T-helper 2 cell (primary cell): Measurements from ENCODE around the gene GNAI1.

ENCODE experiments used
- DNase-seq, 5 experiments: peaks; one replicate each; pipeline versions ENCODE4 v3.0.0 to v3.0.0-alpha.2; 2012 to 2022
- total RNA-seq, 2 donors: gene quantifications; one replicate each; lab custom pipeline; 2026; lab: John Stamatoyannopoulos, UW

The GNAI1 gene
- total RNA-seq: 0 to 1.6 reads per million in 2 donors

- peak in 1 of 5 experiments; percentile 46 for DNase-seq
Measured at GRCh38 chr7:80134536-80135308, at the start of gene GNAI1. GNAI1 (plus strand) TSS chr7:80134831; CDS start chr7:80135161, 330 bp downstream.

GRCh38 chr7:80087051-80087770 is 47.4 kb upstream of the GNAI1 start:
- DNase-seq: no peak

GRCh38 chr7:80087771-80088170 is 46.9 kb upstream of the GNAI1 start:
- no peak for DNase-seq

DNA sequence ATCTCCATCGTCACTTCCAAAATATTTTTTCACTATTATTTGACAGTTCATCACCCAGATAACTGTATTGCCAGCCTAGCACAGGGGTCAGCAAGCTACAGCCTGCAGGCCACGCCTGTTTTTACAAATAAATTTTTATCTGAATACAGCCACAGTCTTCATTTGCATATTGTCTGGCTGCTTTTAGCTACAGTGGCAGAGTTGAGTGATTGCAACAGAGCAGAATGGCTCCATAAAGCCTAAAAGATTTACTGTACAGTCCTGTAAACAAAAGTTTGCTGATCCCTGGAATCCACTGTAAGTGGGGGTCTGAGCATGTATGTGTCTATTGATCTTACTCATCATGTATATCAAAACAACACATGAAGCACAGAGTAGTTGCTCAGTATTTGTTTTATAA is 45.9 kb upstream of the GNAI1 start:
- no peak for DNase-seq

GRCh38 chr7:80089366-80089765 is 45.3 kb upstream of the GNAI1 start:
- no peak for DNase-seq

DNA sequence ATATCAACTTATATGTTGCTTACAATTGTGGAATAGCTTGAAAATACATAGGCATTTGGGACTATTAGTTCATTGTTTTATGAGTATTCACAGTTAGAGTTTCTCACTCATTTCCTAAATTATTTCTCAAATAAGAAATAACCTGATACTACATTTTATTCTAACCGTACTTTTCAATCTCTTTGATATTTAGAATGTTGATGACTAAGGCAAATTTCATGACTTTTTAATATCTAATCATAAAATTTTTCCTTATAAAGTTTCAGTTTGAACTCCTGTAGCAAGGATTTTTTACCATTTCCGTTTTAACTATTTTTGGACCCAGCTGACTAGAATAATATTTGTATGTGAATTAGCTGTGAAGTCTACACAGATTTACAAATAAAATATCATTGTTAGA is 41.3 kb upstream of the GNAI1 start:
- DNase-seq: no peak

DNA sequence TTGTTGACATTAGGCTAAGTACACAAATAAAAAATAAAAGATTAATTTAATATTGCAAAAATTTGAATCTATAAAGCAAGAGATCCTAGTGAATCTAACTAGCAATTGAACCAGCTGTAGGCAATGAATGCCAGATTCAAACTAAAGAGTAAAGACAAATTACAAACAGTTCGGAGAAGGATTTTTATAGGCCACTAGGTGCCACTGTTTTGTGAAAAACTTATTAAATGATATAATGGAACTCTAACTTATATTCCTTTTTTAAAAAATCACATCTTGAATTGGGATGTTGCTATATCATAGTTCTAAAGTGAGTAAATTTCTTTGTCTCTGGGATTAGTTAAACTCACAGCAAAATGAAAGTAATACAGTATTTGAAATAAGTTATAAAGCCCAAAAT is 39.1 kb upstream of the GNAI1 start:
- no peak for DNase-seq

- DNase-seq: no peak
Measured at GRCh38 chr7:80097756-80098155, 36.9 kb upstream of the GNAI1 start.

DNA sequence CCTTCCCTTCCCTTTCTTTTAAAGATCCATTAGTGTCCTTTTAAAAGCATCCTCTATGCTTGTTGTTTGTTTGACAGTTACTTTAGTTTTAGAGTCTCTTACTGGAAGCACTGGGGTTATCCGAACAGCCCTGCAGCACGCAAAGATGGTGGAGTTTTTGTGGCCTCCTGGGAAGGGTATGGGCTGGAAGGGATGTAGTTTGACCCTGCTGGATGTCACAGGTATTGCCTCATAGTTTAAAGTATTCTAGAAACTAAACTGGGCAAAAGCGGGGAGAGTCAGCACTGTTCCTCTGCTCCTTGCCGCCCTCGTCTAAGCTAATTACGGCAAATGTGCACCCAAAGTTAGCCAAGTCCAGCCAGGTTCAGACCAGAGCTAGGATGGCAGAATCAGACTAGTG is 35.8 kb upstream of the GNAI1 start:
- no peak for DNase-seq

DNA sequence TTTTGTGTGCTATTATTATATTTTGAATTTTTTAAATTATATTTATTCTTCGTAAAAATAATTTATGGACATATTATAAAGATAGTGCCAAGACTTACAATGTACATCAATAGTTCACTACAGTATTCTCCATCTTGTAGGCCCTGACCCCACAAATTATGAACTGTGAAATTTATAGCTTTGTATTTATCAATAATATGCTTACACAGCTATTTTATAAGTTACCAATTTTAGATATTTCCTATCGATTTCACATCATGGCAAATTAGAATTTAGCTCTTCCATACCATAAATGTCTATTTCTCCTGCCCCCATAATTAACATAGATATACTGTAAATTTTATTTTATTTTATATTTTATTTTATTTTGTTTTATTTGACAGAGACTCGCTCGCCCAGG is 34.4 kb upstream of the GNAI1 start:
- DNase-seq: no peak

- no peak for DNase-seq
Measured at GRCh38 chr7:80105701-80106408, 28.8 kb upstream of the GNAI1 start.

- DNase-seq: no peak
Measured at GRCh38 chr7:80106498-80107113, 28.0 kb upstream of the GNAI1 start.

DNA sequence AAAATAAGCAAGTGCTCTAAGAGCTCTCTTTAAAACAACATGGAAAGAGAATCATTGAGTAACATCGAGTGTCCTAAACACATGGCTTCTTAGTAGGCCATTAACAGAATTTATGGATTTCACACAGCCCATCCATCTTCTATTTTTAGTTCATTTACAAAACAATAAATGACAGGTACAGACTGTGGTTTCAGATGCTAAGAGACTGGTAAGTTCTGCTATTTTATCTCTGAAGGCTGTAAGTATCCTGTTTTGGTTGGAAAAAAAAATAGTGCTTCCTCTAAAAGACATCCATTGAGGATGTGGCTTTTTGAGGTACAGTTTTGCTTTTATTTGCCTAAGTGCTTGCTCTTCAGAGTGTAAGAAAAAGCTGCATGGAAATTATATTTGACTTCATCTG is 27.4 kb upstream of the GNAI1 start:
- peak in 1 of 5 experiments; percentile 10 for DNase-seq

DNA sequence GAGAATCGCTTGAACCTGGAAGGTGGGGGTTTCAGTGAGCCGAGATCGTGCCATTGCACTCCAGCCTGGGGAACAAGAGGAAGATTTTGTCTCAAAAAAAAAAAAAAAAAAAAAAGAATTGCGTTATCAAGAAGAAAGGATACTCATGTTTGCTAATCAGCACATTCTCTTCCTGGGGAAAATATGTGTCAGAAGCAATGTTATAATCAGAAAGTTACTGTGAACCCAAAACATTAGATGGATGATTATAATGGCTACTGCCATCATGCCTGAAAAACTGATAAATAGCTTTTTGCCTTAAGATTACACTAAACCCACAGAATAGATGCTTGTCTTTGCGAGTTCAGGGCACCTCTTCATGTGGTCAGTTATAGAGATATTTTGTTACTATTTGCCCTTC is 24.3 kb upstream of the GNAI1 start:
- DNase-seq: no peak

DNA sequence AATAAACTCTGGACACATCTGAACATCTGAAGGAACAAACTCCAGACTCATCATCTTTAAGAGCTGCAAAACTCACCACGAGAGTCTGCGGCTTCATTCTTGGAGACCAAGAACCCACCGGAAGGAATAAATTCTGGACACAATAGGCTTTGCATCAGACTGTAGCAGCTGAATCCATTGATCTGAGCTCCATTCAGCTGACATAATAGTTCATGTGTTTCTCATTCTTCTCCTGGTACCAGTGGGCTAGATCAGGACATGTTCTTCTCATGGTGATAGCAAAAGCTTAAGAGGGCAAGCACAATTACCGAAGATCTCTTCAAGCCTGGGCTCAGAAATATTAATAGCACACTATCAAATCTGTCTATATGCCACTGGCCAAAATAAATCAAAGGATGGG is 20.5 kb upstream of the GNAI1 start:
- no peak for DNase-seq

DNA sequence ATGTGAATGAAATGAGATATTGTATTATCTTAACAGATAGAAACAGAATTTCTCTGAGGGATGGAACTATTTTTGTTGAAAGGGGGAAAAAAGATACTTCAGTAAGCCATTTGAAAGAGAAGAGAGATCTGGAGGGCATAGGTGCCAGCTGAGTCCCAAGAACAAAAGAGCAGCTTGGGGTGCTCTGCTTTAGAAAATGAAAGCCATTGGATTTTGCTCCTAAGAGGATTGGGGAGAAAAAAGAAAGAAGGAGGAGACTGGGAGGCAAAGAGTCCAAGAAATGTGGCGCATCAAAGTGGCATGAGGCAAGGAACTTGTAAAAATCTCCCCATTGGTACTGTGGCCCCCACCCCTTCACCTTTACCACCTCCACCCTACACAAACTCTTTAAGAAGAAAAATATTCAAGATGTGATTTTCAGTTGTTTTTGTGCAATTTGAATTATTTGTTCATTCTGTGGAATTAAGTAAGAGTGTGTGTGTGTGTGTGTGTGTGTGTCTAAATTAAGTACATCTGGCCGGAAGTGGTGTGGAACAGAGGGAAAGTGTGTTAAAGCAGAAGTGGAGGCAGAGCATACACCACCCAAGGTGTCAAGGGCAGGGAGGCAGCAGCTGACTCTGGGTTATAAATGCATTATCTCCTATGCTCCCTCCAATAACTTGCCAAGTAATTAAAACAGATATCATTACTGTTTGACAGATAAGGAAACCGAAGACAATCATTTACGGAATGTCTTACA is 9.9 kb upstream of the GNAI1 start:
- peak in 1 of 5 experiments; percentile 29 for DNase-seq

DNA sequence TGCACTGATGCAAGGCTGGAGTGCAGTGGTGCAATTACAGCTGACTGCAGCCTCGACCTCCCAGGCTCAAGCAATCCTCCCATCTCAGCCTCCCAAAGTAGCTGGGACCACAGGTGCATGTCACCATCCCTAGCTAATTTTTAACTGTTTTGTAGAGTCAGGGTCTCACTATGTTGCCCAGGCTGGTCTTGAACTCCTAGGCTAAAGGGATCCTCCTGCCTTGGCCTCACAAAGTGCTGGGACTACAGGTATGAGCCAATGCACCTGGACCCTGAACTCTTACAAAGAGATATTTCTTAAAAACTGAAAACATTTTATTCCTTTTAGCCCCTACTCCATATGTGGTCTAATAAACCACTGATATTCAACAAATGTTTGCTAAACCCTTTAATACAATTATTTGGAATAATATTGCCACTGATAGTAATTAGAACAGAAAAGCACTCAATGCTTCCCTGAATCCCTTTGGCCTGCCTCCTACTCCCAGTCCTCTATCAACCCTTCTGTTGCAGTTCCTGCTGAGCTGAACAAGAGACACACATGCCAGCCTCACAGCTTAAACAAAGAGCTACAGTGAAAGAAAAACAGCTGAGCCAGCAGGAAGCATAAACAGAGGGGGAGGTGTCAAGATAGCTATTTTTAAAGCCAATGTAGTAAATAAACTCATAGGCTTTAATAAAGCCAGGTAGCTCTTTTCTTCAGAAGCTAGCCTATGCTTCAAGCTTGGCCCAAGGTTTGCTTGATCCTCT is 7.0 kb upstream of the GNAI1 start:
- no peak for DNase-seq

GRCh38 chr7:80128918-80129317 is 5.7 kb upstream of the GNAI1 start:
- no peak for DNase-seq

GRCh38 chr7:80129785-80130184 is 4.8 kb upstream of the GNAI1 start:
- DNase-seq: no peak

DNA sequence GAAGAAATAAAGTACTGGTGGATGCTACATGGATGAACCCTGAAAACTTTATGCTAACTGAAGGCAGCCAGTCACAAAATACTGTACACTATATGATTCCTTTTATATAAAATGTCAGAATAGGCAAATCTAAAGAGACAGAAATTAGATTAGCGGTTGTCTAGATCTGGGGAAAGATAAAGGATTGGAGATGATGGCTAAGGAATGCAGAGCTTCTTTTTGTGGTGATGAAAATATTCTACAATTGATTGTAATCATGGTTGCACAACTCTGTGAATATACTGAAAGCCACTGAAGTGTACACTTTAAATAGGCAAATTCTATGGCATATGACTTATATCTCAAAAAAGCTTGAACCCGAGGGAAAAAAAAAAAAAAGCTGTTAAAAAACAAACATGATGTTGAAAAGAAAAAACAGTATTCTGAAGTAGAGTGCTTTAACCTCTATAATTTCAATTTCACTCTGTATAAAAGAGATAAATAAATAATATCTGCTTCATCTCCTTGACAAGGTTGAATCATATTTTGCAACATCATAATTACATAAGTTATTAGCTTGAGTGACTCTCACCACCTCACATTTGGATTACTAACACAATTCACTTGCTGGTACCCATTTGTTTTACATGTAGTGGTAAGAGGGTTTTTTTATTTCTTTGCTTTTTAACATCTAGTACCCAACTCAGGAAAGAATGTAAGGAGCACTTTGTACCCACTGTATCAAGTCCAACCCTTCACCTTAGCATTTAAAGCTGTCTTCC is 2.8 kb upstream of the GNAI1 start:
- DNase-seq: no peak

GRCh38 chr7:80132594-80132993 is 2.0 kb upstream of the GNAI1 start:
- DNase-seq: no peak
